ENCODE measurements around the gene IER2. TPM values are rescaled to one million over a fixed set of nuclear protein-coding genes. Genes with fewer than 3 reads are reported as not detected.
"Not testable (repeated sequence)": the region's sequence is repeated elsewhere in the genome, so short reads cannot be mapped to it uniquely, and the experiment has no call there.

Gene IER2
- total RNA-seq, 1 experiment from 2014 or later, result 247 TPM

GRCh38 chr19:13181747-13182388 lies 31.7 kb downstream of the IER2 start (continued):
- TF ChIP-seq TCF7L2 (IDR thresholded peaks at IDR 0.05; ENCODE audit: borderline replicate concordance, extremely low read depth, insufficient read depth, insufficient read length), result no peak
- TF ChIP-seq CBX3 (IDR thresholded peaks at IDR 0.05; ENCODE audit: low read depth), result no peak

- H3K4me1 ChIP-seq (ENCODE audit: control insufficient read depth in 1 of 2, insufficient read depth in 2 of 2, low read length in 2 of 2), result peaks cover 10 to 19% of the 10 kb centered on the region in 2 experiments; a peak in 3 of 4 replicates
- RAD21 ChIA-PET (ENCODE audit: low non-redundant PET in 1 of 2, low total read pairs in 2 of 2, uncharacterized antibody in 2 of 2, unreplicated experiment in 2 of 2); BruUV-seq (replicated peaks); H2AFZ ChIP-seq (ENCODE audit: low read depth, low read length, poor library complexity, severe bottlenecking); DNase-seq (ENCODE audit: low read depth, low spot score); H3K27me3 ChIP-seq (ENCODE audit: insufficient read depth, low read length); H3K79me2 ChIP-seq (ENCODE audit: insufficient read depth, low read length); CTCF ChIA-PET; H3K36me3 ChIP-seq (ENCODE audit: control insufficient read depth in 1 of 2, insufficient read depth in 2 of 2, low read length in 2 of 2); intact Hi-C loops (cut with micrococcal nuclease); H3K4me2 ChIP-seq (ENCODE audit: low read length); H3K4me3 ChIP-seq (replicated peaks in 1 of 2; ENCODE audit: low read depth in 1 of 2, low read length in 2 of 2); H3K27ac ChIP-seq (ENCODE audit: low read depth, low read length); H4K20me1 ChIP-seq (ENCODE audit: insufficient read depth); H3K9ac ChIP-seq (ENCODE audit: low read length); ATAC-seq; H3K9me3 ChIP-seq (ENCODE audit: control insufficient read depth in 1 of 2, insufficient read depth in 1 of 2, low read depth in 1 of 2, low read length in 2 of 2); H3K9me2 ChIP-seq (ENCODE audit: insufficient read depth): not testable (repeated sequence)
- peak; percentile 95 for TF ChIP-seq POLR2A (IDR thresholded peaks at IDR 0.05; ENCODE audit: borderline replicate concordance, extremely low read depth, insufficient read depth, insufficient read length)
- POLR2A ChIA-PET, result interaction anchor here (1.0 to 1.7 kb wide), 5 partner anchors 15 to 30 kb away, joined by 3 to 9 read pairs (median 4); no protein-coding TSS in a partner anchor
These were observed 34.7 kb downstream of the IER2 start for GRCh38 chr19:13184926-13185325.

- POLR2A ChIA-PET, result interaction anchor here (1.0 to 1.7 kb wide), 7 partner anchors 10 to 33 kb away, joined by 3 to 9 read pairs (median 5); no protein-coding TSS in a partner anchor
- H3K79me2 ChIP-seq (ENCODE audit: insufficient read depth, low read length); H3K9ac ChIP-seq (ENCODE audit: low read length); H4K20me1 ChIP-seq (ENCODE audit: insufficient read depth); RAD21 ChIA-PET (ENCODE audit: low non-redundant PET in 1 of 2, low total read pairs in 2 of 2, uncharacterized antibody in 2 of 2, unreplicated experiment in 2 of 2); intact Hi-C loops (cut with micrococcal nuclease); H3K27me3 ChIP-seq (ENCODE audit: insufficient read depth, low read length); H3K36me3 ChIP-seq (ENCODE audit: control insufficient read depth in 1 of 2, insufficient read depth in 2 of 2, low read length in 2 of 2); H3K9me2 ChIP-seq (ENCODE audit: insufficient read depth); H2AFZ ChIP-seq (ENCODE audit: low read depth, low read length, poor library complexity, severe bottlenecking); H3K9me3 ChIP-seq (ENCODE audit: control insufficient read depth in 1 of 2, insufficient read depth in 1 of 2, low read depth in 1 of 2, low read length in 2 of 2); DNase-seq (ENCODE audit: low read depth, low spot score); H3K4me2 ChIP-seq (ENCODE audit: low read length); H3K4me3 ChIP-seq (replicated peaks in 1 of 2; ENCODE audit: low read depth in 1 of 2, low read length in 2 of 2): not testable (repeated sequence)
- CTCF ChIA-PET, result interaction anchor here (1.1 to 1.2 kb wide), 2 partner anchors 91 to 221 kb away, joined by 3 to 4 read pairs; no protein-coding TSS in a partner anchor
- peak overlapping the region; percentile 27 for H3K27ac ChIP-seq (ENCODE audit: low read depth, low read length)
- peak; percentile 43; the same call in 1 of the 2 replicates for ATAC-seq
- TF ChIP-seq POLR2AphosphoS5 (IDR thresholded peaks at IDR 0.05; ENCODE audit: low read depth, low read length) (peak; percentile 37; the same call in 1 of the 2 replicates), POLR2A (IDR thresholded peaks at IDR 0.05; ENCODE audit: borderline replicate concordance, extremely low read depth, insufficient read depth, insufficient read length) (peak; percentile 97), SP1 (IDR thresholded peaks at IDR 0.05; ENCODE audit: low read depth) (peak; percentile 58)
- TSS peak; percentile 100 for BruUV-seq (replicated peaks)
- H3K4me1 ChIP-seq (ENCODE audit: control insufficient read depth in 1 of 2, insufficient read depth in 2 of 2, low read length in 2 of 2), result peaks cover 19 to 30% of the 10 kb centered on the region in 2 experiments; a peak in 3 of 4 replicates
These were observed 35.8 kb downstream of the IER2 start for GRCh38 chr19:13185763-13186657.

GRCh38 chr19:13186688-13187087 lies 36.5 kb downstream of the IER2 start:
- H3K9me2 ChIP-seq (ENCODE audit: insufficient read depth); H3K4me2 ChIP-seq (ENCODE audit: low read length); H3K4me3 ChIP-seq (replicated peaks in 1 of 2; ENCODE audit: low read depth in 1 of 2, low read length in 2 of 2); RAD21 ChIA-PET (ENCODE audit: low non-redundant PET in 1 of 2, low total read pairs in 2 of 2, uncharacterized antibody in 2 of 2, unreplicated experiment in 2 of 2); H4K20me1 ChIP-seq (ENCODE audit: insufficient read depth); intact Hi-C loops (cut with micrococcal nuclease); H3K9me3 ChIP-seq (ENCODE audit: control insufficient read depth in 1 of 2, insufficient read depth in 1 of 2, low read depth in 1 of 2, low read length in 2 of 2); BruUV-seq (replicated peaks); H3K36me3 ChIP-seq (ENCODE audit: control insufficient read depth in 1 of 2, insufficient read depth in 2 of 2, low read length in 2 of 2); DNase-seq (ENCODE audit: low read depth, low spot score); ATAC-seq; H3K9ac ChIP-seq (ENCODE audit: low read length); H2AFZ ChIP-seq (ENCODE audit: low read depth, low read length, poor library complexity, severe bottlenecking); H3K79me2 ChIP-seq (ENCODE audit: insufficient read depth, low read length); H3K27me3 ChIP-seq (ENCODE audit: insufficient read depth, low read length): not testable (repeated sequence)
- peak overlapping the region; percentile 26; the same call in 1 of the 2 replicates for H3K27ac ChIP-seq (ENCODE audit: low read depth, low read length)
- H3K4me1 ChIP-seq (ENCODE audit: control insufficient read depth in 1 of 2, insufficient read depth in 2 of 2, low read length in 2 of 2), result peaks cover 22 to 34% of the 10 kb centered on the region in 2 experiments; a peak in 3 of 4 replicates
- ChIA-PET CTCF (interaction anchor here (1.1 to 1.2 kb wide), 2 partner anchors 90 to 221 kb away, joined by 3 to 4 read pairs; no protein-coding TSS in a partner anchor), POLR2A (interaction anchor here (1.0 to 1.7 kb wide), 5 partner anchors 10 to 34 kb away, joined by 5 to 9 read pairs (median 6); no protein-coding TSS in a partner anchor)

All from HCT116 (cell line).